Measurements from ENCODE around the gene PES1. TPM values are rescaled to one million over a fixed set of nuclear protein-coding genes. Genes with fewer than 3 reads are reported as not detected.
"Not testable (repeated sequence)": the region's sequence is repeated elsewhere in the genome, so short reads cannot be mapped to it uniquely, and the experiment has no call there.

Gene PES1
- polyA plus RNA-seq, 4 donors = 65.8 to 74.7 (median 72.1) TPM

DNA sequence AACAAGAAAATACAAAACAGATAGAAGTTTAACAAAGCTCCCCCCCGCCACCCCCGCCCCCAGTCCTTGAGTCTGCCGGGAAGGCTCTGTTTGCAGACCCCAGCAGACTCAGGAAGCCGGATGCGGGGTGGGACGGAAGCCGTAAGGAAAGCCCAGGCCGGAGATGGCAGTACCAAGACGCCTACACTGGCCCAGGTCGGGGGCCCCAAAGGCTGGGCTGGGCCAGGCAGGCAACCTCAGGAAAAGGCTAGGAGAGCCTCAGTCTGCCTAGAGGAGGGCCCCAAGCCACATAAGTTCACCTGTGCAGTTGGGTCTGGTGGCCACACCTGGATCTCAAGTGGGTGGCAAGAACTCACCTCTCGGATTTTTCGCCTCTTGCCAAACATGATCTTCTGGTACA, 13.2 kb downstream of the PES1 start:
- DNase-seq (ENCODE audit: low read depth in 4 of 4, low spot score in 3 of 4) = no peak

DNA sequence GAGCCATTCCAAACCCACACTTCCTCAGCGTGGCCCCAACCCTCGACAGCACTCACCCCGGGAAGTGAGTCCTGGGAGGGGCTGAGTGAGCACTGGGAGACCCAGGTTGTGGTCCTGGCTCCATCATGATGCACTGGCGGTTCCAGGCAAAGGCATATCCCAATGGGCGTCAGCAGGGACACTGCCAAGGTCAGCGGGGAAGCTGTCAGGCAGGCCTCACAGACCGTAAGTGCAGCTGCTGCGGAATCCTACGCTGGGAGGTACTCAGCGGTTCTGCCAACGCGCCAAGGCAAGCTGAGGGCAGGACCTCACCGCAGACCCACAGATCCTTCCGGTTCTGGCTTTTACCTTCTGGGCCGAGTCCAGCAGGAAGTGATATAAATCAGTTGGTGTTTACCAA, 15.9 kb downstream of the PES1 start:
- no peak for DNase-seq (ENCODE audit: low read depth in 4 of 4, low spot score in 3 of 4)

DNA sequence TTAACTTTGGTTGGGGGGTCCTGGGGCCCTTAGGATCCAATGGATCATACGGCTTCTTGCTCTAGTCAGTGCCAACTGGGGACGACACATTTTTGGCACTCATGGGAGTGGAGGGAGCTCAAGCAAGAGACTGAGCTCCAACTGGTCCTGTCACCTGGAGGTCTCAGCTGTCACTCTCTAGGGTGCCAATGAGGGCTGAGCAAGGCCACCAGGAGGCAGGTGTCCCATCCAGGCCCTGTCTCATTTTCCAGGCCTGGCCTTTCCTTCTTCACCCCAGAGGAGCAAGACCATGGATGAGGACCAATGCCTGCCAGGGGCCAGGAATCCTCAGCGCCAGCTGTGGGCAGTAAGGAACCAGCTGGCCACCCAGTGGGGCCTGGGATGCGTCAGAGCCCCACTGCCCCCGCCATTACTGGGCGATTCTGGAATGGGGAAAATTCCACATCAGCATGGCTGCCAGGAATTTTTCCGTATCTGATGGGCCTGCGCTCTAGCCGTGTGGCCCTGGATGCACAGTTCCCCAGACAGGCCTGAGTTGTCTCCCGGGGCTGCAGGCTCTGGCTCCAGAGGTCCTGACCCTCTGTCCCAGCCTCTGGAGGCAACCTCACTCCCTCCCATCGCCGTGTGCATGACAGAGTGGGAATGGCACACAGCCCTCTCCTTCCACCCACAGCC, 16.6 kb downstream of the PES1 start:
- DNase-seq (ENCODE audit: low read depth in 4 of 4, low spot score in 3 of 4) = no peak

DNA sequence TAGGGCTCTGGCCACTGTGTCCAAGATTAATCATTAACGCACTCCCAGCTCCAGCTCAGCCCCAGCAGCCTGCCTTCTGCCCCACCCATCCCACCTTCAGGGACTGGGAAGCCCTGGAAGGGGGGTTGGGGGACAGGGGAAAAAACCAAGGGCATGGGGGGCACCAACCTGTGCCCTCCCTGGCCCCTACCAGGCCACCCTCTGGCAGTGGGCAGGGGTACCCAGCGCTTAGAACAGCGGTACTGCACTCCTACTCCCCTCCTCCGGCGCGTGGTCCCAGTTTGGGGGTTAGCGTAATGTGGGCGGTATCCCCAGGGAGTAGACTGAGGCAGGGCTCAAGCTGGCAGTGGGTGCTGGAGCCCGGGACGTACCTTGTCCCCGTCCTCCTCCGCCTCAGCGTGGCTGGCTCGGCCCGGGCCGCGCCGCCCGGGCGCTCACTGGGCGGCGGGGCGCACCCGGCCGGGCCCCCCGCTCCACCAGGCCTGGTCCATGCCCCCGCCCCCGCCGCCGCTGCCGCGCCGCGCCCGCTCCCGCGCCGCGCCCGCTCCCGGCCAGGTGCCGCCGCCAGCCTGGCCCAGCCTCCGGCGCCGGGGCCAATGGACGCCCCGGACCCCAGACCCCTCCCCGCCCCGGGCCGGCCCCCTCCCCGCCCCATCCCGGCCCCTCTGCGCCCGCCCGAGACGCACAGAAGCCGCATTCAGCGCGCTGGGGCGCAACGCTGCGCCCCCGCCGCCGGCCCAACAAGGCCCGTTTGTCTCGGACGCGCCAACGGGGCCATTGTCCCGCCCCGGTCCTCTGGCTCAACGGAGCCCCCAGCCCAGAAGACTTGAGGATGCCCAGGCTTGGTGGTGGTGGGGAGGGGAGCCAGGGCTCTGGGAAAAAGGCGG, 17.4 kb downstream of the PES1 start, which contains the start of gene GAL3ST1:
GAL3ST1 (minus strand) TSS at position 571 of the 887 bp plus-strand sequence. CDS start 17,273 bp downstream, outside the sequence.
- no peak for DNase-seq (ENCODE audit: low read depth in 4 of 4, low spot score in 3 of 4)

DNA sequence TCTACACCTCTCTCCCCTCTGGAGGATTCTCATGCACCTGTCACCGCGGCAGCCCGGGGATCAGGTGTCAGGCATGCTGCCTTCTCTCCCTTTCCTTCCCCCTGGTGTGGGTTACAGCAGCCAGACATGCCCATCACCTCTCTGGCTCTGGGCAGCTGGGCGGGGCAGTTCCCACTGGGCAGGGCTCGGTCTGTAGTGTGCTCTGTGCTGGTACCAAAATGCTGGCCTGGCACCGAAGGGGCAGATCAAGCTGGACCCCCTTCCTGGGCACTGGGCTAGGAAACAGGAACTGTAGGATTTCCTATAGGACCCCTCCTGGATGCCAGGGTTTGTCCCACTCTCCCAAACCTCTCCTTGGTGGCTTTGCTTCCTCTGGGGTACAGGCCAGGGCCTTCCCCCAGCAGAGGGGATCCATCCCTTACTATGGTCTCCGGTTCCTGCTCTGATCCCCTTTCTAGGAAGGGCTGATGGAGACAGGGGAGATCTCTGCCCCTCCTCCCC, 18.1 kb downstream of the PES1 start:
- DNase-seq (ENCODE audit: low read depth in 4 of 4, low spot score in 3 of 4) = no peak

DNA sequence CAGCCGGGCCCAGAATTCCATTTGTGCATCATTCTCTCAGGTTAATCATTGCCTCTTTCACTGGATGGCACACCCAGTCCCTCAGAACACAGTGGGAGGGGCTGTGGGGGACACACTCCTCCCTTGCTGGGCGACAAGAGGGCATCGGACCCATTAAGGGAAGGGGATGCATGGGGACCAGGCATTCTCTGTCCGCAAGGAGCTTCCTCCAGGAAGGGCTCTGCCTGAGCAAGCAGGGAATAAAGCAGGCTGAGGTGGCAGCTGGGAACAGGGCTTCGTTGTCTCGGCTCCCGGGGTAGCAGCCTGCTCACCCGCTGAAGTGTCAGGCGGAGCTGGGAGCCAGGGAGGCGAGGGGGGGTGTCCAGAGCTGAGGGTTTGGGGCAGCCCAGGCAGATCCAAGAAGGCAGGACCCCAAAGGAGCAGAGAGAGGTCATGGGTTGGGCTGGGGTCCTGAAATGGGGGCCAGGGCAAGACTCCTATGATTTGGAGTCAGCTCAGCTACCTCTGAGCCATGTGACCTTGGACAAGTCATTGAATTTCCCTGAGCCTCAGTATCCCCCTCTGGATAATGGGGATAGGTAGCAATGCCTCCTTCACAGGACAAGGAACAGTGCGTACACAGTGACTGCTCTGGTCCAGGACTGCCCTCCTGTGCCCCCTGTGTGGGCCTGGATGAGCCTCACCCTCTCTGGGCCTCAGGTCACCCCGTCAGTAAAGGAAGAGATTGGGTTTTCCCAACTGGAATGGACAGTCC, 18.7 kb downstream of the PES1 start:
- DNase-seq (ENCODE audit: low read depth in 4 of 4, low spot score in 3 of 4) = no peak

DNA sequence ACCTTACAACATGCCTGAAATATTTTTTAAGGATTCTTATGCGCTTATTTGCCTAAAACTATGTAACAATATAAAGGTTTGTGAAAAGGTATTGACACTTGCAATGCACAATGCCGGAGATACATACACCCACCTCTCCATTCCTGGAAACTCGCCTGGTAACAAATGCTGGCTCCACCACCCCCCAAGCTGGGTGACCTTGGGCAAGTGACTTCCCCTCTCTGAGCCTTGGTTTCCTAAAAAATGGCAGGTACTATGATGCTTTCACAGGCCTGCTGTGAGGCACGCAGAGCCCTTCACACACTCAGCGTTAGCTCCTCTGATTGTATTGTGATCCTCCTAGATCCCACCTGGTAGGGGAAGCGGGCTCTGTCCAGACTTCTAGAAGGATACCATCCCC, 19.5 kb downstream of the PES1 start:
- no peak for DNase-seq (ENCODE audit: low read depth in 4 of 4, low spot score in 3 of 4)

DNA sequence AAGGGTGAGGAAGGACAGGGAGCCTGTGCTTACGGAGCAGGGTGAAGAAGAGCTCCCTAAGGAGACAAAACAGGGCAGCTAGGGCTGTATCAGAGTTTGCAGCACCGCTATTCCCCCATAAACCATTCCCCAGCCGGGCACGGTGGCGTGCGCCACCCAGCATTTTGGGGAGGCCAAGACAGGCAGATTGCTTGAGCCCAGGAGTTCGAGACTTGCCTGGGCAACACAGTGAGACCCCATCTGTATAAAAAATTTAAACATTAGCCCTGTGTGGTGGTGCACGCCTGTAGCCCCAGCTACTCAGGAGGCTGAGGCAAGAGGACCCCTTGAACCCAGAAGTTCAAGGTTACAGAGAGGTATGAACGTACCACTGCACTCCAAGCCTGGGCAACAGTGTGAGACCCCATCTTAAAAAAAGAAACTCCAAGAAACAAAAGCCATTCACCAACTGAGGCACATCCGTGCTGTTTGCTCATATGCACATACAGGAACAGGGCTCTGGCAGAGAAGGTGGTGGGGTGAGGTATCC, 22.0 kb downstream of the PES1 start:
- no peak for DNase-seq (ENCODE audit: low read depth in 4 of 4, low spot score in 3 of 4)

DNA sequence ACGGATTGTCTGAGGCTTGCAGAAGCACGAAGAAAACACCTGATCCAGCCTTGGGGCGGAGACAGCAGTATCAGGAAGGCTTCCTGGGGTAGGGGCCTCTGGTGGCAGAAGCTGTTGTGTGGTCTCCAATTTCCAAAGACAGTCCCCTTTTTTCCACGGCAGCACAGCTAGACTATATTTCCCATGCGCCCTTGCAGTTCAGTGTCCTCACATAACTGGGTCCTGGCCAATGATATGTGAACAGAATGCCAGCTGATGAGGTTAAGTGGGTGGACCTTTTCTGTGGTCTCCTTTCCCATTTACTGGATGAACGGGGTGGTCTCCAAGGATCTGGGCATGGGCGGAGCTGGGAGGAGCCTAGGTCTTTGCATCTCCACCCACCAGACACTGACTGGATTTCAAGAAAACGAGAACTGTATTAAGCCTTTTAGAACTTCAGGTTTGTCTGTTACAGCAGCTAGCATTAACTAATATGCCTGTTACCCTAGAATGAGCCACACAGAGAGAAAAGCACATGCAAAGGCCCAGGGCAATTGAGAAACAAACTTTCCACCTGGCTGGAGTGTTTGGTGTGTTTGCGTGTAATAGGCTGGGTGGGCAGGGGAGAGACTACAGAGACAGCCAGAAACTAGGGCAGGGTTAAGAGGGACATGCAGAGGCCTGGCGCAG, 23.4 kb downstream of the PES1 start:
- no peak for DNase-seq (ENCODE audit: low read depth in 4 of 4, low spot score in 3 of 4)

DNA sequence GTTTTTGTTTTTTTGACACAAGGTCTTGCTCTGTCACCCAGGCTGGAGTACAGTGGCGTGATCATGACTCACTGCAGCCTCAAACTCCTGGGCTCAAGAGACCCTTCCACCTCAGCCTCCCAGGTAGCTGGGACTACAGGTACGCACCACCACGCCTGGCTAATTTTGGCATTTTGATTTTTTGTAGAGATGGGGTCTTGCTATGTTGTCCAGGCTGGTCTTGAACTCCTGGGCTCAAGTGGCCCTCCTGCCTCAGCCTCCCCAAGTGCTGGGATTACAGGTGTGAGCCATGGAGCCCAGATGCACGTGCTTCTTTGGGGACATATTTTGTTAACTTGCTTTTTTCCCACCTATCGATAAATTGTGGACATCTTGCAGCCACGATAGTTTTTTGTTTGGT, 24.4 kb downstream of the PES1 start:
- DNase-seq (ENCODE audit: low read depth in 4 of 4, low spot score in 3 of 4) = not testable (repeated sequence)

DNA sequence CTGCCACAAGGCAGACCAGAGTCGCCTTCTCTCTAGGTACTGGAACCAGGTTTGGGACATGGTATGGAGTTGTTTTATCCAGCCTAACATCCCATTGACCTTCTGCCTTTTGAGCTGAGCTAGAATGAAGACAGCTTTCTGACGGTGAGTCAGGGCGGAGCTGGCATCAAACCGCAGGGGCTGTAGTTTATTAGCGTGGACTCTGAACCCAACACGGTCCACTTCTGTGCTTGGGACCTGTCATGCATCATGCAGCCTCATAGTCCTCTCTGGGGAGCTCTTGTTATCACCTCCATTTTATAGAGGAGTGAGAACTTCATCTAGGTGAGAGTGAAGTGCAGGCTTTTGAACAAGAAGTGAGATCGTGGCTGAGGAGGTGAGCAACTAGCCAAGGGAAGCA, 25.6 kb downstream of the PES1 start:
- DNase-seq (ENCODE audit: low read depth in 4 of 4, low spot score in 3 of 4) = no peak

DNA sequence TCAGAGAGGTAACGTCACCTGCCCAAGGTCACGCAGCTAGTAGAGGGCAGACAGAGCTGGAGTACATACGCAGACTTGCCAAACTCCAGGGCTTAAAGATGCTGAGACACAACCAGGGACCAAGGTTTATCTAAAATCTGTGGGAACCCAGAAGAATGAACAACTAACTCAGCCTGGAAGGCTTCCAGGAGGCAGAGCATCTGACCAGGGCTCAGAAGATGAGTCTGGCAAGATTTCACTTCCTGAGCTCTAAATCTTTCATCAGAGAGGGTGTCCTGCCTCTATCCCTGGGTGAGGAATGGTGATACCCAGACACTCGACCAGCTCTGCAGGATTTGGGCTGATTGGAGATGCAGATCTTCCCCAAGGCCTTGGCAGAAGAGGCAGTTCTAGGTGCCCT, 26.4 kb downstream of the PES1 start:
- no peak for DNase-seq (ENCODE audit: low read depth in 4 of 4, low spot score in 3 of 4)

DNA sequence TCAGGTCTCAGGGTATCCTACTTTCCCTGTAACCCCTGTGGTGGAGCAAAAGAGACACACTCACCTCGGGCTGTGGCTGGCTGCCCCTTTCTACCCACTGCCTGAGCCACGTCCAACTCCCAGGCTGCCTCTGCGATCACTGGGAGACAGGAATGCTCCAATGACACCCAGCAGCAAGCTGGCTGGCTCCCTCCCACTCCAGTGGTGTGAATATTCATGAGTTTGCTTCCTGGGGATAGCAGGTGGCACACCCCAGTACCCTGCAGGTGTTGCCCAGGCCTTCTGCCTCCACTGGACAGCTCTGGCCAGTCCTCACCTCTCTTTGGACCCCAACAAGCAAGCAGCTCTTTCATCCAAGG, 27.0 kb downstream of the PES1 start:
- no peak for DNase-seq (ENCODE audit: low read depth in 4 of 4, low spot score in 3 of 4)

DNA sequence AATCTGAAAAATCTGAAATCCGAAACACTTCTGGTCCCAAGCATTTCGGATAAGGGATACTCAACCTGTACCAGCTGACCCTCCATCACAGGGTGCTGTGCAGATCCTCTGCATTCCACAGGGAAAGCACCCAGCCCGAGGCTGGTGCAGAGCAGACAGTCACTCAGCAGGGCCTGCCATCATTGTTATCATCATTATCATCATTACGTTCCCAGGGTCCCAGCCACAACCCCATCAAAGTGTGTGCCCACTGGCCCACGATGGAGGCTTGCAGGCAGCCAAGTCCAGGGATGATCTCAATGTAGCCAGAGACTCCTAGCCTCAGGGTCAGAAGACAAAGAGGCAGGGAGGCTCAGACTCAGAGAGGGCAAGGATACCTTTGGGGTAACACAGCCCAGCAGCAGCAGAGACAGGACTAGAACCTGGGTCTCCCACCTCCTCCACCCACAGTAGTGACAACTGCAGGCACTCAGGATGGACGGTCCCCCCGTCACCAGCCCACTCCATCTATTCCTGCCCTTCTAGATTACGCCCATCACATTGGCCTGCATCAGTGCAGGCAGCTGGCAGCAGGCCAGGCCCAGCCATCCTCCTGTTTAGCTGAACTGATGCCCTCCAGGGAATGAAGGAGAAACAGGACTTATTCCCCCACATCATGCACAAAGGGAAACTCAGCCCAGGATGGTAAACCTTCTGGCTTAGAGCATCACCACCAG, 27.5 kb downstream of the PES1 start:
- DNase-seq (ENCODE audit: low read depth in 4 of 4, low spot score in 3 of 4) = no peak

DNA sequence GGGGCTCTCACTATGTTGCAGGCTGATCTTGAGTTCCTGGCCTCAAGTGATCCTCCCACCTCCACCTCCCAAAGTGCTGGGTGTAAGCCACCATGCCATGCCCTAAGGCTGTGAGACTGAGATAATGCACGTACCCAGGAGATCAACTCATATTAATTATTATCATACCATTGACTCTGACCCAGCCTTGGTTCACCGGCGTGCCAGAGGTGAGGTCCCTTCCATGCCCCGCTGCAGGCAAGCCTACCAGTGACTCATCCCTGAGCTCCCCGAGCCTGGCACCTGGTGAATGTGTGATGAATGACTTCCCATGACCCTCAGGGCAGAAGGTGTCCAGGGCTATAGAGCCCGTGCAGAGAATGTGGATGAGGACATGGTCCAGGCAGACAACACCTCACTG, 29.3 kb downstream of the PES1 start:
- DNase-seq (ENCODE audit: low read depth in 4 of 4, low spot score in 3 of 4) = no peak

DNA sequence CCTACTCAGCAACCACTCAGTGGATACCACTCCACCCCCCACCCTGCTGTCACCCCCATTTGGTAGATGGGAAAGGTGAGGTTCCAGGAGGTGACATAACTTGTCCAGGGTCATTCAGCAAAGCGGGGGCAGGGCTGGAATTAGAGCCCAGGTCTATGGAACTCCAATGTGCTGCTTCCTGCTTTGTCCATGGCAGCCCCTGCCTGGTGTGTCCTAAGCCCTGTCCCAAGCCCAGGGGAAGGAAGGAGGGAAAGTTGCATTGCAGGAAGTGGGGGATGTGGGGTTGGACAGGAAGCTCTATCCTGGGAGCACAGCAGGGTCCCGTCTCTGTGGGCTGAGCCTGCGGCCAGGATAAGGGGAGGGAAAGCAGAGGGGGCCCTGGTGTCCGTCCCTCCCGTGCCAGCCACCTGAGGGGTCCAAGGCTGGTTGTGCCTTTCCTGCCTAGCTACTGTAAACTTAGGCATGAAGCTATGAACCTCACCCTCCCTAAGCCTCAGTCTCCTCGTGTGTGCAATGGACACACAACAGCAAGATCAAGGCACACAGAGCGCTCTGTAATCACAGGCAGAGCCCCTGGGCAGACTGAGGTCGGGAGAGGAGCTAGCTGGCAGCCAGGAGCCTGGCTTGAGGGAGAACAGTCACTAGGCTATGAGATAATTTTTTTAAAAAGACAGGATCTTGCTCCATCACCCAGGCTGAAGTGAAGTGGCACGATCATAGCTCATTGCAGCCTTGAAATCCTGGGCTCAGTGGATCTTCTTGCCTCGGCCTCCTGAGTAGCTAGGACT, 30.1 kb downstream of the PES1 start:
- no peak for DNase-seq (ENCODE audit: low read depth in 4 of 4, low spot score in 3 of 4)

DNA sequence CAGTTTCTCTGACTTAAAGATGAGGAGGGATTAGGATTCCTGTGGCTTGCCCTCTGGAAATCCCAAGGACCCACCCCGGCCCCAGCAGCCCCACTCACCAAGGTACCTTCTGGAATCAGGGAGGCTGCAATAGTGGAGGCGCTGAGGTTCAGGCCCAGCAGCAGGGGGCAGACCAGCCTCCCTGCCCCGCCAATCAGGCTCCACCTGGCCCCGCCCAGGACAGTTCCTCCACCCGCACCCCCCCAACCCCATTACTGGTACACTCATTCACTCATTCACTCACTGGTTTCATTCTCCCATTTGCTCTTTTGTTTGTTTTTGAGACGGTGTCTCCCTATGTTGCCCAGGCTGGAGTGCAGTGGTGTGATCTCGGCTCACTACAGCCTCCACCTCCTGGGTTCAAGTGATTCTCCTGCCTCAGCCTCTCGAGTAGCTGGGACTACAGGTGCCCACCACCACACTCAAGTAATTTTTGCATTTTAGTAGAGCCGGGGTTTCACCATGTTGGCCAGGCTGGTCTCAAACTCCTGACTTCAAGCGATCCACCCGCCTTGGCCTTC, 31.0 kb downstream of the PES1 start:
- DNase-seq (ENCODE audit: low read depth in 4 of 4, low spot score in 3 of 4) = not testable (repeated sequence)

DNA sequence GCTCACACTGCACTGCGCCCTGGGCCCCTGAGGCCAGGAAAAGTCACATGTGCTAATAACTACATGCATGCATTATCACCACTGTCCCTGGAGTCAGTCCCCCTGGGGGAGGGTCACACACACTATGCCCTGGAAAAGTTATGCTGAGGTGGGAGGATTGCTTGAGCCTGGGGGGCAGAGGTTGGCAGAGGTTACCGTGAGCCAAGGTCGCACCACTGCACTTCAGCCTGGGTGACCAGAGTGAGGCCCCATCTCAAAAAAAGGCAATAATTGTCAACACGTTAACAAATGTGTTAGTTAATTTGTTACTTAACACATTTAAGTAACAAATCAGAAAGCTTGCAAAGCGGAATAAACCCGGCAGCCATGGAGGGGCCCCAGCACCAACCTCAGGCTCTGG, 31.8 kb downstream of the PES1 start:
- DNase-seq (ENCODE audit: low read depth in 4 of 4, low spot score in 3 of 4) = peak in 1 of 4 donors; percentile 27

DNA sequence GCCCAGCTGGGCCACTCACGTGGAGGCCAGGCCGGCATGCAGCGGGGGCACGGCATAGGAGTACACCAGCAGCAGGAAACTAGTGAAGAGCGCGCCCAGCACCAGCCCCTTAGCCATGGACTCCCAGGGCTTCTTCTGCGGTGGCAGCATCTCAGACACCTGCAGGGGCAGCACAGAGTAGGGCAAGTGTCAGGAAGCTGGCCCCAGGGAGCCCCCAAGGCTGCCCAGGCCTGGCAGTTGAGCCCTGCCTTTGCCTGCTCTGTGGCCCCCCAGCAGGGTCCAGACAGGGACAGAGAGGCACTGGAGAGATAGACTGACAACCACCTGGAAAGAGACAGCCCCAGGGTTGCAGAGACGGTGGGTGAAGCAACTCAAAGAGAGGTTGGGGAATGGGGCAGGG, 34.5 kb downstream of the PES1 start:
- DNase-seq (ENCODE audit: low read depth in 4 of 4, low spot score in 3 of 4) = no peak
